HepG2 (cell line): ENCODE results near the gene DIPK1A. TPM values are rescaled to one million over a fixed set of nuclear protein-coding genes. Genes with fewer than 3 reads are reported as not detected.

Experiments
- GATA4 ChIP-seq: sonication (generic); IDR thresholded peaks from 2 replicates; pipeline ENCODE4 v1.6.1; 2016; ENCODE audit warnings: antibody characterized with exemption, low read depth, borderline replicate concordance
- GRHL1 ChIP-seq: sonication (generic); formaldehyde crosslinking; conservative IDR thresholded peaks from 2 replicates; pipeline ENCODE4 v1.8.0; 2022; ENCODE audit warnings: missing genetic modification reagents
- HNRNPLL ChIP-seq: fragments of 200-400 bp; formaldehyde crosslinking; IDR thresholded peaks from 2 replicates; pipeline ENCODE4 v1.6.1; 2017; ENCODE audit warnings: mild to moderate bottlenecking, low read depth, low read length; ENCODE audit not compliant: poor library complexity, severe bottlenecking
- SP5 ChIP-seq: IDR thresholded peaks from 2 replicates; pipeline ENCODE4 v1.6.1; 2016; ENCODE audit warnings: low read depth, borderline replicate concordance
- ZNF207 ChIP-seq: fragments of 450-650 bp; IDR thresholded peaks from 2 replicates; pipeline ENCODE4 v1.6.1; 2016; ENCODE audit warnings: antibody characterized with exemption, borderline replicate concordance
- polyA plus RNA-seq, 8 experiments: library from polyadenylated mRNA; depleted of rRNA in 3 of 8; stranded (reverse) in 7 of 8; unstranded in 1 of 8; fragments of >200 nt; fragmentation: Illumina TruSeq in 4 of 8; extraction: Trizol in 4 of 8; gene quantifications; 2 replicates each; pipeline versions ENCODE4 v1.2.1 to v1.2.3, GENCODE V29; 2011 to 2016; ENCODE audit warnings: low read depth in 4 of 8, missing spikeins in 1 of 8, mixed read lengths in 1 of 8; ENCODE audit not compliant: insufficient read depth in 1 of 8
- total RNA-seq, 5 experiments: library from RNA; depleted of rRNA; stranded (reverse); fragments of >200 nt; fragmentation: Illumina TruSeq; extraction: Trizol; gene quantifications; 2 replicates each; pipeline ENCODE4 v1.2.3, GENCODE V29; 2016; ENCODE audit warnings: low read depth in 1 of 5
- TF ChIP-seq, protein P1 (sequence below): sonication (generic); formaldehyde crosslinking; IDR thresholded peaks from 2 replicates; pipeline ENCODE4 v1.4.0; 2020; ENCODE audit warnings: missing genetic modification reagents, borderline replicate concordance
- TF ChIP-seq, protein P2 (sequence below), 2 experiments: fragments of 450-650 bp in 1 of 2; sonication (generic) in 1 of 2; formaldehyde crosslinking in 1 of 2; IDR thresholded peaks; 2 replicates each; pipeline versions ENCODE4 v1.6.1 to v1.8.0; 2016 to 2022; ENCODE audit warnings: antibody characterized with exemption in 1 of 2, mild to moderate bottlenecking in 1 of 2, missing genetic modification reagents in 1 of 2

Gene DIPK1A
- total and polyA plus RNA-seq, 2 of the 13 experiments (the other 11 are each of a cell fraction or from before 2014, with no cell fraction given): 8.4 TPM

GRCh38 chr1:93000751-93001175 lies 39.5 kb upstream of the DIPK1A start (continued):
- TF ChIP-seq, protein P1, sequence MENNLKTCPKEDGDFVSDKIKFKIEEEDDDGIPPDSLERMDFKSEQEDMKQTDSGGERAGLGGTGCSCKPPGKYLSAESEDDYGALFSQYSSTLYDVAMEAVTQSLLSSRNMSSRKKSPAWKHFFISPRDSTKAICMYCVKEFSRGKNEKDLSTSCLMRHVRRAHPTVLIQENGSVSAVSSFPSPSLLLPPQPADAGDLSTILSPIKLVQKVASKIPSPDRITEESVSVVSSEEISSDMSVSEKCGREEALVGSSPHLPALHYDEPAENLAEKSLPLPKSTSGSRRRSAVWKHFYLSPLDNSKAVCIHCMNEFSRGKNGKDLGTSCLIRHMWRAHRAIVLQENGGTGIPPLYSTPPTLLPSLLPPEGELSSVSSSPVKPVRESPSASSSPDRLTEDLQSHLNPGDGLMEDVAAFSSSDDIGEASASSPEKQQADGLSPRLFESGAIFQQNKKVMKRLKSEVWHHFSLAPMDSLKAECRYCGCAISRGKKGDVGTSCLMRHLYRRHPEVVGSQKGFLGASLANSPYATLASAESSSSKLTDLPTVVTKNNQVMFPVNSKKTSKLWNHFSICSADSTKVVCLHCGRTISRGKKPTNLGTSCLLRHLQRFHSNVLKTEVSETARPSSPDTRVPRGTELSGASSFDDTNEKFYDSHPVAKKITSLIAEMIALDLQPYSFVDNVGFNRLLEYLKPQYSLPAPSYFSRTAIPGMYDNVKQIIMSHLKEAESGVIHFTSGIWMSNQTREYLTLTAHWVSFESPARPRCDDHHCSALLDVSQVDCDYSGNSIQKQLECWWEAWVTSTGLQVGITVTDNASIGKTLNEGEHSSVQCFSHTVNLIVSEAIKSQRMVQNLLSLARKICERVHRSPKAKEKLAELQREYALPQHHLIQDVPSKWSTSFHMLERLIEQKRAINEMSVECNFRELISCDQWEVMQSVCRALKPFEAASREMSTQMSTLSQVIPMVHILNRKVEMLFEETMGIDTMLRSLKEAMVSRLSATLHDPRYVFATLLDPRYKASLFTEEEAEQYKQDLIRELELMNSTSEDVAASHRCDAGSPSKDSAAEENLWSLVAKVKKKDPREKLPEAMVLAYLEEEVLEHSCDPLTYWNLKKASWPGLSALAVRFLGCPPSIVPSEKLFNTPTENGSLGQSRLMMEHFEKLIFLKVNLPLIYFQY (CRISPR knock-in tag): no peak
- TF ChIP-seq GRHL1 (CRISPR knock-in tag) (no peak), SP5 (CRISPR knock-in tag) (no peak), GATA4 (no peak), ZNF207 (no peak), HNRNPLL (no peak)
- TF ChIP-seq, protein P2, sequence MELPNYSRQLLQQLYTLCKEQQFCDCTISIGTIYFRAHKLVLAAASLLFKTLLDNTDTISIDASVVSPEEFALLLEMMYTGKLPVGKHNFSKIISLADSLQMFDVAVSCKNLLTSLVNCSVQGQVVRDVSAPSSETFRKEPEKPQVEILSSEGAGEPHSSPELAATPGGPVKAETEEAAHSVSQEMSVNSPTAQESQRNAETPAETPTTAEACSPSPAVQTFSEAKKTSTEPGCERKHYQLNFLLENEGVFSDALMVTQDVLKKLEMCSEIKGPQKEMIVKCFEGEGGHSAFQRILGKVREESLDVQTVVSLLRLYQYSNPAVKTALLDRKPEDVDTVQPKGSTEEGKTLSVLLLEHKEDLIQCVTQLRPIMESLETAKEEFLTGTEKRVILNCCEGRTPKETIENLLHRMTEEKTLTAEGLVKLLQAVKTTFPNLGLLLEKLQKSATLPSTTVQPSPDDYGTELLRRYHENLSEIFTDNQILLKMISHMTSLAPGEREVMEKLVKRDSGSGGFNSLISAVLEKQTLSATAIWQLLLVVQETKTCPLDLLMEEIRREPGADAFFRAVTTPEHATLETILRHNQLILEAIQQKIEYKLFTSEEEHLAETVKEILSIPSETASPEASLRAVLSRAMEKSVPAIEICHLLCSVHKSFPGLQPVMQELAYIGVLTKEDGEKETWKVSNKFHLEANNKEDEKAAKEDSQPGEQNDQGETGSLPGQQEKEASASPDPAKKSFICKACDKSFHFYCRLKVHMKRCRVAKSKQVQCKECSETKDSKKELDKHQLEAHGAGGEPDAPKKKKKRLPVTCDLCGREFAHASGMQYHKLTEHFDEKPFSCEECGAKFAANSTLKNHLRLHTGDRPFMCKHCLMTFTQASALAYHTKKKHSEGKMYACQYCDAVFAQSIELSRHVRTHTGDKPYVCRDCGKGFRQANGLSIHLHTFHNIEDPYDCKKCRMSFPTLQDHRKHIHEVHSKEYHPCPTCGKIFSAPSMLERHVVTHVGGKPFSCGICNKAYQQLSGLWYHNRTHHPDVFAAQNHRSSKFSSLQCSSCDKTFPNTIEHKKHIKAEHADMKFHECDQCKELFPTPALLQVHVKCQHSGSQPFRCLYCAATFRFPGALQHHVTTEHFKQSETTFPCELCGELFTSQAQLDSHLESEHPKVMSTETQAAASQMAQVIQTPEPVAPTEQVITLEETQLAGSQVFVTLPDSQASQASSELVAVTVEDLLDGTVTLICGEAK (IDR thresholded peaks at IDR 0.05): no peak
- TF ChIP-seq, protein P2 (CRISPR knock-in tag; IDR thresholded peaks at IDR 0.05): no peak
